Aorta (tissue), 5 donors: Measurements from ENCODE around the gene SLC17A5. TPM values are rescaled to one million over a fixed set of nuclear protein-coding genes. Genes with fewer than 3 reads are reported as not detected.
"Not testable (repeated sequence)": the region's sequence is repeated elsewhere in the genome, so short reads cannot be mapped to it uniquely, and the experiment has no call there.

Source experiments
- ATAC-seq: fragments of 200-7000 bp; cut with Tn5 transposase; one replicate; pipeline ENCODE4 v1.9.1; 2022; ENCODE audit warnings: moderate library complexity; ENCODE audit not compliant: low FRiP score
- DNase-seq, 2 donors: peaks; one replicate each; pipeline ENCODE4 v3.0.0-alpha.2; 2020
- H3K27ac ChIP-seq, 2 donors: one replicate each; pipeline ENCODE4 v1.5.1; 2013; ENCODE audit warnings: low read length in 2 of 2, mild to moderate bottlenecking in 2 of 2, moderate library complexity in 2 of 2, control low read depth in 1 of 2, inconsistent platforms in 1 of 2, low read depth in 1 of 2
- H3K27me3 ChIP-seq, 2 donors: one replicate each; pipeline ENCODE4 v1.6.1; 2013; ENCODE audit warnings: control low read depth in 1 of 2, low read length in 1 of 2, mild to moderate bottlenecking in 1 of 2, moderate library complexity in 1 of 2; ENCODE audit not compliant: insufficient read depth in 2 of 2, control insufficient read depth in 1 of 2
- H3K36me3 ChIP-seq, 2 donors: one replicate each; pipeline ENCODE4 v1.6.1; 2013; ENCODE audit warnings: control low read depth in 1 of 2, low read length in 1 of 2, mild to moderate bottlenecking in 1 of 2; ENCODE audit not compliant: insufficient read depth in 2 of 2, control insufficient read depth in 1 of 2
- H3K4me1 ChIP-seq, 2 donors: one replicate each; pipeline ENCODE4 v1.6.1; 2013; ENCODE audit warnings: low read length in 2 of 2, control low read depth in 1 of 2, mild to moderate bottlenecking in 1 of 2, moderate library complexity in 1 of 2; ENCODE audit not compliant: insufficient read depth in 2 of 2, control insufficient read depth in 1 of 2
- H3K4me3 ChIP-seq, 2 donors: one replicate each; pipeline ENCODE4 v1.5.1; 2013; ENCODE audit warnings: low read length in 2 of 2, control low read depth in 1 of 2, mild to moderate bottlenecking in 1 of 2
- H3K9me3 ChIP-seq: one replicate; pipeline ENCODE4 v1.6.1; 2013; ENCODE audit warnings: mild to moderate bottlenecking, low read length; ENCODE audit not compliant: control insufficient read depth
- WGBS, 2 donors: extraction: QIAGEN DNeasy Blood & Tissue Kit; methylation state at CpG; one replicate each; pipeline ENCODE4 v1.1.7; 2013; 5-methylcytosine and 5-hydroxymethylcytosine counted together
- intact Hi-C, 2 donors: fragments of 100-400 bp; cut with DNase I; formaldehyde crosslinking; loops; one replicate each; pipeline versions ENCODE4 v1.14.2 to v1.15.0; 2022
- polyA plus RNA-seq, 2 donors: library from polyadenylated mRNA; stranded (reverse); fragments of 200-250 nt; gene quantifications; one replicate each; pipeline ENCODE4 v1.2.3, GENCODE V29; 2013
- total RNA-seq, 2 donors: library from RNA; stranded (reverse); fragmentation: NEBNext Ultra II Directional; extraction: Animal tissue kit (Norgen Biotek cat#: 25700); gene quantifications; one replicate each; pipeline ENCODE4 v1.2.1, GENCODE V29; 2021
- donor health status: healthy with polysubstance abuse.
- donor health status: Bipolar disorder and iron deficiency.
- donor health status: DM: no; HTN: no; CAD: no.
- donor health status: DM: no; HTN: no; CAD: no.
- donor health status: DM: yes; HTN: yes; CAD: no.

Gene SLC17A5
- total and polyA plus RNA-seq, 4 donors, result 10.7 to 22.4 (median 16.4) TPM

GRCh38 chr6:73560182-73560732 is 93.5 kb downstream of the SLC17A5 start:
- 49 to 51% methylated on average over 8 of the region's 8 CpGs for WGBS, 2 donors
- DNase-seq (no peak), ATAC-seq (no peak)
- H3K36me3 ChIP-seq, result no peaks in the 10 kb centered on the region
- no peak overlapping the region for H3K27ac ChIP-seq
- intact Hi-C loops, result no loop called here
- no peaks in the 10 kb centered on the region for H3K27me3 ChIP-seq
- no peaks in the 10 kb centered on the region for H3K4me1 ChIP-seq
- no peak overlapping the region for H3K4me3 ChIP-seq
- H3K9me3 ChIP-seq, result no peaks in the 10 kb centered on the region

- H3K4me3 ChIP-seq, H3K36me3 ChIP-seq, H3K9me3 ChIP-seq, DNase-seq, H3K27me3 ChIP-seq, H3K27ac ChIP-seq, intact Hi-C loops, ATAC-seq, H3K4me1 ChIP-seq: not testable (repeated sequence)
- 96% methylated on average over 12 of the region's 12 CpGs for WGBS, 2 donors
Measured at GRCh38 chr6:73559399-73559794, 94.4 kb downstream of the SLC17A5 start.

GRCh38 chr6:73558624-73559398 is 95.0 kb downstream of the SLC17A5 start:
- Histone ChIP-seq H3K27me3 (no peaks in the 10 kb centered on the region), H3K9me3 (no peaks in the 10 kb centered on the region), H3K36me3 (no peaks in the 10 kb centered on the region), H3K27ac (no peak overlapping the region), H3K4me1 (no peaks in the 10 kb centered on the region), H3K4me3 (no peak overlapping the region)
- 88 to 90% methylated on average over 4 of the region's 4 CpGs for WGBS, 2 donors
- DNase-seq, result no peak
- ATAC-seq, result no peak
- intact Hi-C loops, result no loop called here

DNA sequence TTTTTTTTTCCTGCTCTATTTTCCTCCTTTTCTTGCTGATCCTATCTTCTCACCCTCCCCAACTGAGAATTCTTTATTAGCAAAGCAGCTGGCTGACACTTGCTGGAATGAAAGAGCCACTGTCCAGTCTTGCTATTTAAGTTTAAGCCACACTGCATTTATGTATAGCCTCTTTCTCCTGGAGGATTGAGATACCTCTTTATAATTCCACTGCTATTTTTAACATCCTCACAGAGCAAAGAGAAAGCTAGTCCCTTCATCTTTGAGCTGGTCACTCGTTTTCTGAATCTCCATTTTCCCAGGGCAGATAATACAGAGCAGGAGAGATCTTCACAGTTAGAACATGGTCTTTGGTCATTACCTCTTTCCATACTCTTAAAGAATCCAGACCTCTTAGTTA is 97.0 kb downstream of the SLC17A5 start:
- Histone ChIP-seq H3K4me3 (no peak overlapping the region), H3K9me3 (no peaks in the 10 kb centered on the region), H3K36me3 (no peaks in the 10 kb centered on the region), H3K27me3 (no peaks in the 10 kb centered on the region), H3K4me1 (no peaks in the 10 kb centered on the region), H3K27ac (no peak overlapping the region)
- WGBS, 2 donors, result 50 to 62% methylated on average over 1 of the region's 1 CpG
- ATAC-seq (no peak), DNase-seq (no peak)
- intact Hi-C loops, result no loop called here

DNA sequence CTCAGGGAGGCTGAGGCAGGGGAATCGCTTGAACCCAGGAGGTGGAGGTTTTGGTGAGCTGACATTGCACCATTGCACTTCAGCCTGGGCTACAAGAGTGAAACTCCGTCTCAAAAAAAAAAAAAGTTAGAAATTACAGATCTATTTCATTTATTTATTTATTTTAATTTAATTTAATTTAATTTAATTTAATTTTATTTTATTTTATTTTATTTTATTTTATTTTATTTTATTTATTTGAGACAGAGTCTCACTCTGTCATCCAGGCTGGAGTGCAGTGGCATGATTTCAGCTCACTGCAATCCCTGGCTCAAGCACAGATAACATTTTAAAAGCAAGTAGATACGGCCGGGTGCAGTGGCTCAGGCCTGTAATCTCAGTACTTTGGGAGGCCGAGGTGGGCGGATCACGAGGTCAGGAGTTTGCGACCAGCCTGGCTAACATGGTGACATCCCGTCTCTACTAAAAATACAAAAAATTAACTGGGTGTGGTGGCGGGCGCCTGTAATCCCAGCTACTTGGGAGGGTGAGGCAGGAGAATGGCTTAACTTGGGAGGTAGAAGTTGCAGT is 98.3 kb downstream of the SLC17A5 start:
- WGBS, 2 donors, result 87 to 97% methylated on average over 11 of the region's 11 CpGs
- H3K9me3 ChIP-seq, intact Hi-C loops, DNase-seq, H3K27me3 ChIP-seq, H3K4me1 ChIP-seq, H3K4me3 ChIP-seq, ATAC-seq, H3K27ac ChIP-seq, H3K36me3 ChIP-seq: not testable (repeated sequence)

GRCh38 chr6:73551115-73551514 is 102.7 kb downstream of the SLC17A5 start:
- intact Hi-C loops, DNase-seq, H3K4me1 ChIP-seq, H3K9me3 ChIP-seq, ATAC-seq, H3K36me3 ChIP-seq, H3K27ac ChIP-seq, H3K4me3 ChIP-seq, H3K27me3 ChIP-seq: not testable (repeated sequence)
- WGBS, 2 donors, result 92 to 94% methylated on average over 4 of the region's 4 CpGs

GRCh38 chr6:73548458-73549446 is 105.0 kb downstream of the SLC17A5 start:
- Histone ChIP-seq H3K27ac (no peak overlapping the region), H3K9me3 (no peaks in the 10 kb centered on the region), H3K4me3 (no peak overlapping the region), H3K27me3 (no peaks in the 10 kb centered on the region), H3K36me3 (no peaks in the 10 kb centered on the region), H3K4me1 (no peaks in the 10 kb centered on the region)
- 88 to 94% methylated on average over 12 of the region's 12 CpGs for WGBS, 2 donors
- DNase-seq (no peak), ATAC-seq (no peak)
- intact Hi-C loops, result no loop called here

- Histone ChIP-seq H3K4me3 (no peak overlapping the region), H3K27ac (no peak overlapping the region), H3K9me3 (no peaks in the 10 kb centered on the region), H3K4me1 (no peaks in the 10 kb centered on the region), H3K27me3 (no peaks in the 10 kb centered on the region), H3K36me3 (no peaks in the 10 kb centered on the region)
- 65 to 79% methylated on average over 1 of the region's 1 CpG for WGBS, 2 donors
- DNase-seq, result no peak
- ATAC-seq, result no peak
- intact Hi-C loops, result no loop called here
Measured at GRCh38 chr6:73547036-73547435, 106.8 kb downstream of the SLC17A5 start.
